Fibroblast of skin of back (primary cell): ENCODE results near the gene TBC1D22A.
A peak's percentile ranks its signal among the peaks of the same experiment; 100 is the strongest.

Source experiments
- DNase-seq: peaks from one replicate; pipeline ENCODE4 v3.0.0-alpha.2; 2013

TBC1D22A gene

GRCh38 chr22:46795845-46796565, 33.6 kb downstream of the TBC1D22A start:
- no peak for DNase-seq

DNA sequence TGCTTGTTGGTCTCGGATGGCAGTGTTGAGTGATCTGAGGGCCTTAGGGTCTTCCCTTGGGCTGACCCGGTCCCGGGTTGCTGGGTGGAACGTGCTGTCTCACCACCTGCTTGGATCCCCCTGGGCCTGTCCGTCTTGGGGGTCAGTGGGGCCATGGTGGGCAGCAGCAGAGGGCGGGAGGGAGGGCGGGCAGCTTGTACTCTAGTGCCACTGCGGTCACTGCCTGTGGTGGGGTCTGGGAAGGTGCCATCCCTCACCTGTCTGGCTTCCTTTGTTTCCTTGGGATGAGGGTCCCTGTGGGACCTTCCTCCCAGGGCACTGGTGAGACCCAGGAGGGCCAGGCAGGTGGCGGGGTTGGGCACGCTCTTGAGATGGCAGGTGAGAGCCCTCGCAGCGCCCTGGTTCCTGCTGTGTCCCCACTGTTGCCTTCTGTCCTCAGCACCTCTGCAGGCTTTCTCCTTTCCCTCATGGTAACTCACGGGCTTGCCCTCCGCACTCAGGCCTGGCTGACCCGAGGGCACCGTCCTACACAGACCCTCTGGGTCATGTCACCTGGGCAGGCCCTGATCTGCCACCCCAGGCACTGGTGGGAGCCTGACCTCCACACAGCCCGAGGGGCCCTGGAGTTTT, 34.2 kb downstream of the TBC1D22A start:
- DNase-seq = no peak

DNA sequence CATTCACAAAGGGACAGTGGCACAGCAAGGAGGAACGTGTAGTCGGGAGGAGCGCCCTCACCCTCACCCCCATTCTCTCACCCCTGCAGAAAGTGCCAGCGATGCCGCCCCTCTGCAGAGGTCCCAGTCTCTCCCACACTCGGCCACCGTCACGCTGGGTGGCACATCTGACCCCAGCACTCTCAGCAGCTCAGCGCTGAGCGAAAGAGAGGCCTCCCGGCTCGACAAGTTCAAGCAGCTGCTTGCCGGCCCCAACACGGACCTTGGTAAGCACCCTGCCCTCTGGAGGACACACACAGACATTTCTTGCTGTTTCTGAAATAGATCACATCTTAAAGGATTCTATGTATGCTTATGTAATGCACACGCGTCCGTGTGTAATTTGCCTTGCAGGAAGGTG, 34.9 kb downstream of the TBC1D22A start:
- no peak for DNase-seq

DNA sequence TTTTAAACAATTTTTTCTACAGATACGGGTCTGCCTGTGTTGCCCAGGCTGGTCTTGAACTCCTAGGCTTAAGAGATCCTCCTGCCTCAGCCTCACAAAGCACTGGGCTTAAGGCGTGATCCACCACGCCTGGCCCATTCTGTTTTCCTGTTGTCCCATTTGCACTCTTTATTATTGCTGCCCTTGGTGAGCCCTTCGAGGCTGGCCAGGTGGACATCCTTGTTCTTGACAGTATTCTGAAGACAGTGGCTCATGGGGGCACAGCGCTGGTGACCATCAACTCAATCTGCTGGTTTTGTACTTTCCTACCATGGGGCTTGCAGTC, 35.6 kb downstream of the TBC1D22A start:
- no peak for DNase-seq

DNA sequence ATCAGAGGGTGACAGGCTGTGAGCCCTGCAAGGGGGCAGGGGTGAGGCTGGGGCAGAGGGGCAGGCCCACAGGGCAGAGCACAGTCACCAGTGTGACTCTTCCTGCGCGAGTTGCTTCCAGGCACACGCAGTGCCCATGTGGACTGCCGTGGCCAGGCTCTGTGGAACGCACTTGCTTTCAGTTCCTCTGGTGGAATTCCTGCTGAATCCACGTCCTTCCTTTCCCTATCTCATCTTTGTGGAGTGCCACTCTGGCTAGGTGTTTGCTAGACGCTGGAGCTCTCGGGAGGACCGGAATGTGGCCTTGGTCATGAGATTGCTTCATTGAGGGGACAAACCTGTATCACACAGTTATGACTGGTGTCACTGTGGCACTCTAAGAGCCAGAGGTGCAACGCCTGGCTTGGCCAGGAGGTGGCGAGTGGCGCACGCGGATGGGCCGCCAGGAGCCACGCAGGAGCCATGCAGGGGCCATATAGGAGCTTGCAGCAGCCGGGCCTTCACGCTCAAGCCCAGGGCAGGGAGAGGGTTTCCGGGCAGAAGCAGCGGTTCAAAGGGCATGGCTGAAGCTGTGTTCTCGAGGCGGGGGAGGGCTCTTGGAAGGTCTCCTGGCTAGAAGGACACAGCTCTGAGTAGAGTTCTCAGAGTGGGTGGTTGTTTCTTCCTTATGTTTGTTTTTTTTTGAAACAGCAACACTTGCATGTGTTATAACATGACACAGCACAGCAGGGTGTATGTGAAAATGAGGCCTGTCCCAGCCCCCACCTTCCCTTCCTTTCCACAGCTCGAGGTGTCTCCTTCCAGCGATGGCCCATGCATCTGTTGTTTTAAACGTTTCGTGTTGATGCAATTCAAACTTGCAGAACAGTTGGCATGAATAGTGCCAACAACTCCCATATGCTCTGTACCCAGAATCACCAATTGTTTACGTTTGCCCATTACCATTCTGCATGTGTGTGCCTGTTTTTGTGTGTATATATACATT, 36.2 kb downstream of the TBC1D22A start:
- peak; percentile 61 for DNase-seq

DNA sequence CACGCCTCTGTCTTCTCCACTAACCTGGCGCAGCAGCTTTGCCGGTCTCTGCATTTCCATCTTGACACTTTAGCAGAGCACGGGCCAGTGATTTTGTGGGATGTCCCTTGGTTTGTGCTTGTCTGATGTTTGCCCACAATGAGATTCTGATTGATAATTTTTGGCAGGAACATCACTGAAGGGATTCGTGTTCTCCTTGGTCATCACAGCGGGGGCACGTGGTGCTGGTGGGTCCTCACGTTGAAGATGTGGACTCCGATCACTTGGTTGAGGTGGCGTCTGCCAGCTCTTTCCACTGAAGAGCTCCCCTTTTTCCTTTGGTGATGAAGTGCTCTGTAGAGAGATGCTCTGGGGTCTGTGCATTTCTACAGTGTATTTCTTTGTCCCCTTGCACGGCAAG, 37.2 kb downstream of the TBC1D22A start:
- DNase-seq = no peak

GRCh38 chr22:46800102-46800857, 37.8 kb downstream of the TBC1D22A start:
- DNase-seq = no peak

GRCh38 chr22:46801331-46801811, 38.9 kb downstream of the TBC1D22A start:
- no peak for DNase-seq

DNA sequence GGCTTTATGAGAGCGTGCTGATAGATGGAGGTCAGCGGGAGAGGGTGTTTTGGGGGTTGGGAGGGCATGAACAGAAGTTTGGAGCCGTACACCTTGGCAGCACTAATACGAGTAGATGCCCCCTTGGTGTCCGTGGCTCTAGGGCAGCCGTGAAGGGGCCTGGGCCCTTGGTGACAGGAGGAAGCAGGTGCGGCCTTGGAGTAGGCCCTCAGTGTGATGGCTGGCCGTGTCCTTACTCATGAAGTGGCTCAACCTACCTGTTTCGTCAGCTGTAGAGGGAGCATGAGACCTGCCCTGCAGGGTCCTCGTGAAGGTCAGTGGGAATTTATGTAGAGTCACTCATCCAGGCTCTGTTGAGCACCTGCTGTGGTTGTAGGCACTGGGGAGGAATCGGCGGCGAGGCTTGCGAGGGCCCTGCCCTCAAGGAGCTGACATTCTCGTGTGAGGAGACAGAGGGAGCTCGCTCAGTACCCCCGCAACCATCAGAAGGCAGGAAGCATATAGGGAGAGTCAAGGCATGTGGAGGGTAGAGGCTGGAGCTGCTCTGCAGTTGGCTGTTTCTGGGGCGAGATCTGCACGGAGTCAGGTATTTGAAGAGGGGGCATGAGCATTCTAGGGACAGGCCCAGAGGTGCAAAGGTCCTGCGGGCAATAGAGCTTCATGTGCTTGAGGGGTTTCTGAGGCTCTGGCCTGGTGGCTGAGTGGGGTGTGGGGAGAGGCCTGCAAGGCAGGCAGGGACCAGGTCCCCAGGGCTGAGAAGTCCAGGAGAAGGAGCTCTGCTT, 39.6 kb downstream of the TBC1D22A start:
- DNase-seq = no peak

- DNase-seq = no peak
Observed at GRCh38 chr22:46802608-46803027, 40.2 kb downstream of the TBC1D22A start.

- DNase-seq = peak; percentile 7
Observed at GRCh38 chr22:46803031-46803880, 40.8 kb downstream of the TBC1D22A start.

DNA sequence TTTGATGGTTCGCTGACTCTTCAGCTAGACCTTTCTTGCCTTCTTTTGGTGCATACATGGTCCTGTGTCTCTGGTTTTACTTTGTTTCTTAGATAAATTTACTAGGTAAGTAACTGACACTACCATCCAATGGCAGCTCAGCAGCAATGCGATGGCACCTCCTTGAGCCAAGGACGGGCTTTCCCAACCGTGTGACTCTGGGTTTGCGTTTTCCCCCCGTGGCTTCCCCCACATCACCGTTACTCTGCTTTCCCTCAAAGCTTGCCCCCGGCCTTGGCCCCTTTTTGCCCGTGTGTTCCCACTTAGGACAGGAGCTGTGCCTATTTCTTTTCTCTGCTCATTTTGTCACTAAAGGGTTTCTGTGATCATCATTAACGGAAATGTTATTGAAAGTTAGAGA, 41.5 kb downstream of the TBC1D22A start:
- DNase-seq = no peak

DNA sequence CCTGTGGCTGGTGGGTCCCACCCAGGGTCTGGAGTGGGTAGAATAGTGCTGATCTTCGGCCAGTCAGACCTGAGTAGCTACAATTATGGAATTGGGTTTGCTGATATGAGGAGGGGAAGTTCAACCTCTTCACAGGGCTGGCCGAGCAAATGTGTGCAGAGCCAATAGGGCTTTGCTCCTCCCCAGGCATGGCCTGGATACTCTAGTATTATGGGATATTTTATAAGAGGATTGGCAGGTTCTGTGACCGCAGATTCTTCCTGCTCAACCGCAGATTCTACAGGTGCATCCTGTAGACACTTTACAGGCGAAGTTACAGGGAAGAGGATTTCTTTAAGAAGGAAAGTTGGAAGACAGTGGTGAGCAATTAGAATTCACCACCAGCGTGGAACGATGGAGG, 44.3 kb downstream of the TBC1D22A start:
- no peak for DNase-seq

- DNase-seq = no peak
Observed at GRCh38 chr22:46807458-46807857, 45.0 kb downstream of the TBC1D22A start.

- DNase-seq = no peak
Observed at GRCh38 chr22:46809153-46809885, 46.9 kb downstream of the TBC1D22A start.

DNA sequence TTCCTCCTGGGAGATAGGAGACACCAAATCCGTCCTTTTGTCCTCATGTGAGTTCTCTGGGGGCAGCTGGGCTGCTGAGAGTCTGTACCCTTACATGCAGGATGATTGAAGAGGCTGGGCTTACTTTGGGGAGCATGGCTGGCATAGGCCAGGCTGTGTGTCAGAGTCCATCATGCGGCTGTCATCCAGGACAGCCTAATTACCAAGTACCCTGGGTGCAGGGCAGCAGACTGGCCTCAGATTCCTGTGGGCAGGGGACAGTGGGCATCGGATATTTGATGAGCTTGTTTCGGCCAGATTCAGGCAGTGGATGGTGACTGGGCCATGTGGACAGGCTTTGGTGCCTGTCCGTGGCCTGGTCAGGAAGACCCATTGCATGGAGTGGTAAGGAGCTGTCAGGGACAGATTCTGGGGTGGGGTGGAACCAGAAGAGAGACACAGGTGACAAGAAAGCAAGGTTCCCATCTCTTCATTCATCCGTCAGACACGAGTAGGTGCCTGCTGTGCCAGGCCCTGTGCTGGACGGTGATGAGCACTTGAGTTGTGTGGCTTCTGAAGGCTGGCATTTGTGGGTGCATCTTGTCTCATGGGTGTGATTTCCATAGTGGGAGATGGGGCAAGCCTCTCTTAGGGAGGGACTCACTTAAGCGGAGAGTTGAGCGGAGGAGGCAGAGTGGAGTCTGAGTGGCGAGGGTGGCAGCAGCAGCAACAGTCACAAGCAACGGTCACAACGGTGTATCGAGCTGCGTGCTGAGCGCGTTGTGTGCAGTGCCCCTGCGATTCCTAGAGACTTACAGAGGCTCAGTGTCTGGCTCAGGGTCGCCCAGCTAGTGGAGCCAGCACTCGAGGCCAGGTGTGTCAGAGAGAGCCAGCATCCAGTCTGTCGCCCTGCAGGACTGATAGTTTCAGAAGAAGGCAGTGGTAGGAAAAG, 48.7 kb downstream of the TBC1D22A start:
- no peak for DNase-seq

GRCh38 chr22:46812034-46812605, 49.7 kb downstream of the TBC1D22A start:
- no peak for DNase-seq

DNA sequence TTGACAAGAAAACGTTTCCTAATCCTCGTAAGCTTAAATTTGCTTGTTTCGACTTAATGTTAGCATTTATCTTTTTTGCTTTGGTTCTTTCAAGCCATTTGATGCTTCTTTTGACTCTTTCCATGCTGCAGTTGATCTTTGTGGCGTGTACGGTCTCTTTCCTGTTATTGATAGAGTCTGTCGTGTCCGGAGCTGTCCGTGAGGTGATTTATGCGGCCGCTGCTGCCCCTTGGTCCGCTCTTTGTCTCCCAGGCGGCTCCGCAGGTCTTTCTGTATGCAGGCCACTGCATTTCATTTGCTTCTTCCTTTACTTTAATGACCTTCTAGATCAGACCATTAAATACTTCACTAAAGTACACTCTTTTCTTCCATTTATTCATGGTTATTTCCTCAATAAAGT, 50.3 kb downstream of the TBC1D22A start:
- no peak for DNase-seq
